Loucy (cell line): ENCODE results near the gene GRHPR.

Experiments used
- EZH2phosphoT487 ChIP-seq: fragments of 200-600 bp; IDR thresholded peaks from 2 replicates; pipeline ENCODE4 v1.6.1; 2018; ENCODE audit warnings: antibody characterized with exemption, mild to moderate bottlenecking, moderate library complexity, borderline replicate concordance
- TF ChIP-seq, protein P1 (sequence below): fragments of 200-600 bp; sonication (generic); conservative IDR thresholded peaks from 2 replicates; pipeline ENCODE4 v1.5.1; 2014; ENCODE audit warnings: mild to moderate bottlenecking, antibody characterized with exemption, low read length

DNA sequence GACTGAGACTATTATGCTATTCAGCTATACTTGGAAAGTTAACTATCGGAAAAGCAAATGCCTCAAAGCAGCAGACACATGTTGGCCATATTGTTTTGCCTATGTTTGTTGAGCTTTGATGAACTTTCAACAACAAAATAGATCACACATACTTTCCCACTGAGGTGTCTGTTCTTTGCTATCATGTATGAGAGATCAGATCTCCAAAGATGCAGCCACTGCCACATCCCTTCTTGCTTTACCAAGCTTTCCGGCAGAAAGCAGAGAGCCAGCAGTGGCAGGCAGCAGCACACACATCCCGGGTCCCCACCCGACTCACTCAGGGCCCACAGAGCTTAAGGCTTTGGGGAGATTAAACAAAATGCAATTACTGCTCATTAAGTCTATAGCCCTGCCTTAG lies 23.9 kb downstream of the GRHPR start:
- TF ChIP-seq, protein P1, sequence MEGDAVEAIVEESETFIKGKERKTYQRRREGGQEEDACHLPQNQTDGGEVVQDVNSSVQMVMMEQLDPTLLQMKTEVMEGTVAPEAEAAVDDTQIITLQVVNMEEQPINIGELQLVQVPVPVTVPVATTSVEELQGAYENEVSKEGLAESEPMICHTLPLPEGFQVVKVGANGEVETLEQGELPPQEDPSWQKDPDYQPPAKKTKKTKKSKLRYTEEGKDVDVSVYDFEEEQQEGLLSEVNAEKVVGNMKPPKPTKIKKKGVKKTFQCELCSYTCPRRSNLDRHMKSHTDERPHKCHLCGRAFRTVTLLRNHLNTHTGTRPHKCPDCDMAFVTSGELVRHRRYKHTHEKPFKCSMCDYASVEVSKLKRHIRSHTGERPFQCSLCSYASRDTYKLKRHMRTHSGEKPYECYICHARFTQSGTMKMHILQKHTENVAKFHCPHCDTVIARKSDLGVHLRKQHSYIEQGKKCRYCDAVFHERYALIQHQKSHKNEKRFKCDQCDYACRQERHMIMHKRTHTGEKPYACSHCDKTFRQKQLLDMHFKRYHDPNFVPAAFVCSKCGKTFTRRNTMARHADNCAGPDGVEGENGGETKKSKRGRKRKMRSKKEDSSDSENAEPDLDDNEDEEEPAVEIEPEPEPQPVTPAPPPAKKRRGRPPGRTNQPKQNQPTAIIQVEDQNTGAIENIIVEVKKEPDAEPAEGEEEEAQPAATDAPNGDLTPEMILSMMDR, result no peak
- TF ChIP-seq EZH2phosphoT487, result no peak
